Activated CD8-positive, alpha-beta T cell treated with anti-CD3 and anti-CD28 coated beads for 36 hours (primary cell): Measurements from ENCODE around the gene ENDOU. TPM values are rescaled to one million over a fixed set of nuclear protein-coding genes. Genes with fewer than 3 reads are reported as not detected.

Experiments used
- ATAC-seq: fragments of 200-7000 bp; cut with Tn5 transposase; one replicate; pipeline ENCODE4 v1.10.0; 2021; ENCODE audit warnings: mild to moderate bottlenecking, moderate library complexity
- CTCF ChIA-PET: fragments of 350-600 bp; sonication (Branson Sonifier 250); formaldehyde crosslinking; loops from one replicate; lab custom pipeline; 2021; ENCODE audit warnings: antibody characterized with exemption; lab: Charles Lee
- POLR2A ChIA-PET: fragments of 350-600 bp; sonication (Branson Sonifier 250); formaldehyde crosslinking; loops from one replicate; lab custom pipeline; 2021; ENCODE audit warnings: antibody characterized with exemption; lab: Charles Lee
- DNase-seq: peaks from one replicate; pipeline ENCODE4 v3.0.0-alpha.2; 2020
- H3K27ac Mint-ChIP-seq: one replicate; pipeline ENCODE4 v1.8.0; 2021; ENCODE audit warnings: mild to moderate bottlenecking, mixed read lengths
- H3K27me3 Mint-ChIP-seq: one replicate; pipeline ENCODE4 v1.8.0; 2021; ENCODE audit warnings: mixed read lengths
- H3K36me3 Mint-ChIP-seq: one replicate; pipeline ENCODE4 v1.8.0; 2021; ENCODE audit warnings: low read depth, mixed read lengths
- H3K4me1 Mint-ChIP-seq: one replicate; pipeline ENCODE4 v1.8.0; 2021; ENCODE audit warnings: low read depth, mixed read lengths
- H3K4me3 Mint-ChIP-seq: one replicate; pipeline ENCODE4 v1.8.0; 2021; ENCODE audit warnings: mild to moderate bottlenecking, moderate library complexity, mixed read lengths
- H3K9me3 Mint-ChIP-seq: one replicate; pipeline ENCODE4 v1.8.0; 2021; ENCODE audit warnings: mixed read lengths
- intact Hi-C: fragments of 100-400 bp; cut with micrococcal nuclease; formaldehyde crosslinking; loops from one replicate; pipeline ENCODE4 v1.10.0; 2022
- total RNA-seq, 2 experiments: library from RNA; stranded (reverse); gene quantifications; one replicate each; pipeline ENCODE4 v1.2.3, GENCODE V29; 2021
- TF ChIP-seq, protein P1 (sequence below): fragments of 200-600 bp; IDR thresholded peaks from one replicate; pipeline ENCODE4 v1.8.0; 2022; ENCODE audit warnings: antibody characterized with exemption, mild to moderate bottlenecking

ENDOU gene
- total RNA-seq, 2 experiments from 2014 or later = not detected

DNA sequence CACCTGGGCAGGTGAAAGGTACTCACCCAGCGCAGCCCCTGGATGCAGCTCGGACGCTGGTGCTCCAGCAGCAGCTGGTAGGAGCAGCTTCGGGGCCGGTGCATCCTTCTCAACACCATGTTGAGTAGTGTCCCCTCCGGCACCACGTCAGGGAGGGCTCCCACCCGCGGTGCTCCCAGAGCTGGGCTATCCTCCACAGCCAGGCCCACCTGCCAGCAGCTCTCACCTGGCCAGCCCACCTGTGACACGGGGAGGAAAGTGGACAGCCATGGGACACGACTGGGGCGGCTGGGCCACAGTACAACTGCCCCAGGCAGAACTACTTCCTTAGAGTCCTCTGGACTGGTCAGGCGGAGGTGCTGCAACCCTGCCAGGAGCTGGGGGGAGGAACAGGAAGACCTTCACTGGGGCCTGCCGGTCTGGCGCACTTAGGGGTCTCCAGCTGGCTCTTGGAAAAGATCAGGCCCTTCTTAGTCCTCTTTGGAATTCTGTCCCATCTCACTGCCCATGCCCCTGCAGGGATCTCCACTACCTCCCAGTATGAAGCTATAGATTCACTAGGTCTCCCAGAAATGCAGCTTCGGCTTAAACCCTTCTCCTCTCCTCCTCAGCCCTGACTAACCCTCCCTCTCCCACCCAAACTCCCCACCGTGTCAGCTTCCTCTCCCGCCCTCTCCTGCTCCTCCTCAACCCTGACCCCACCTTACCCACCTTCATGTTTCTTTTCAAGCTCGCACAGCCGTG, 32.7 kb upstream of the ENDOU start:
- DNase-seq = no peak
- intact Hi-C loops = no loop called here
- H3K4me1 Mint-ChIP-seq = peaks cover 30% of the 10 kb centered on the region
- POLR2A ChIA-PET = interaction anchor here (1.1 to 2.2 kb wide), 8 partner anchors 11 to 117 kb away, joined by 3 to 6 read pairs (median 4); no protein-coding TSS in a partner anchor
- CTCF ChIA-PET = interaction anchor here (0.8 to 14.5 kb wide), 16 partner anchors 9 to 612 kb away, joined by 3 to 355 read pairs (median 4); partner anchors contain the start of gene SLC48A1
- TF ChIP-seq, protein P1, sequence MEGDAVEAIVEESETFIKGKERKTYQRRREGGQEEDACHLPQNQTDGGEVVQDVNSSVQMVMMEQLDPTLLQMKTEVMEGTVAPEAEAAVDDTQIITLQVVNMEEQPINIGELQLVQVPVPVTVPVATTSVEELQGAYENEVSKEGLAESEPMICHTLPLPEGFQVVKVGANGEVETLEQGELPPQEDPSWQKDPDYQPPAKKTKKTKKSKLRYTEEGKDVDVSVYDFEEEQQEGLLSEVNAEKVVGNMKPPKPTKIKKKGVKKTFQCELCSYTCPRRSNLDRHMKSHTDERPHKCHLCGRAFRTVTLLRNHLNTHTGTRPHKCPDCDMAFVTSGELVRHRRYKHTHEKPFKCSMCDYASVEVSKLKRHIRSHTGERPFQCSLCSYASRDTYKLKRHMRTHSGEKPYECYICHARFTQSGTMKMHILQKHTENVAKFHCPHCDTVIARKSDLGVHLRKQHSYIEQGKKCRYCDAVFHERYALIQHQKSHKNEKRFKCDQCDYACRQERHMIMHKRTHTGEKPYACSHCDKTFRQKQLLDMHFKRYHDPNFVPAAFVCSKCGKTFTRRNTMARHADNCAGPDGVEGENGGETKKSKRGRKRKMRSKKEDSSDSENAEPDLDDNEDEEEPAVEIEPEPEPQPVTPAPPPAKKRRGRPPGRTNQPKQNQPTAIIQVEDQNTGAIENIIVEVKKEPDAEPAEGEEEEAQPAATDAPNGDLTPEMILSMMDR = no peak
- no peak overlapping the region for H3K27ac Mint-ChIP-seq
- peak overlapping the region; percentile 34 for H3K4me3 Mint-ChIP-seq
- no peaks in the 10 kb centered on the region for H3K9me3 Mint-ChIP-seq
- H3K27me3 Mint-ChIP-seq = no peaks in the 10 kb centered on the region
- no peaks in the 10 kb centered on the region for H3K36me3 Mint-ChIP-seq
- ATAC-seq = no peak

DNA sequence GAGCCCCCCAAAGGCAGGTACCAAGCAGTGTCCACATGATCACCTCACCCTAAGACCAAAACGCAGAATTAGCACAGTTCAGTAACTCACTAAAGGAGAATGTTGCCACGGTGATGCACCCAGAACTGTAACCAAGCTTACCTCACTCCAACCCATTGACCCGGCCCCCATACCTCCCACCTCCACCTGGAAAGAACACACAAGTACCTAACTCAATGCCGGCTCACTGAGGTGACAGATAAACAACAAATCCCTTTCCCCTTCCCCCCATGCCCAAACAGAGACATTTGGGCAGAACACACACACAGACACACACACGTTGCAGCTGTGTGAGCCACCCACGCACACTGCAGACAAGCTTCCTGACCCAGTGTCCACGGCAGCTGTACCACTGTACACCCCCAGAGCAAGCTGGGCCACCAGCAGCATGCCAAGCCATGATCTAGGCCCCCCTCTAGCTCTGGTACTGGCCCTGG, 32.1 kb upstream of the ENDOU start:
- ChIA-PET CTCF (interaction anchor here (0.8 to 14.5 kb wide), 13 partner anchors 11 to 183 kb away, joined by 3 to 355 read pairs (median 4); partner anchors contain the start of gene SLC48A1), POLR2A (interaction anchor here (1.1 to 2.2 kb wide), 6 partner anchors 10 to 62 kb away, joined by 3 to 6 read pairs (median 4); no protein-coding TSS in a partner anchor)
- H3K4me1 Mint-ChIP-seq = peaks cover 30% of the 10 kb centered on the region
- TF ChIP-seq, protein P1 = no peak
- no peak overlapping the region for H3K27ac Mint-ChIP-seq
- ATAC-seq (no peak), DNase-seq (no peak)
- H3K9me3 Mint-ChIP-seq = no peaks in the 10 kb centered on the region
- no peak overlapping the region for H3K4me3 Mint-ChIP-seq
- no peaks in the 10 kb centered on the region for H3K36me3 Mint-ChIP-seq
- intact Hi-C loops = no loop called here
- no peaks in the 10 kb centered on the region for H3K27me3 Mint-ChIP-seq

DNA sequence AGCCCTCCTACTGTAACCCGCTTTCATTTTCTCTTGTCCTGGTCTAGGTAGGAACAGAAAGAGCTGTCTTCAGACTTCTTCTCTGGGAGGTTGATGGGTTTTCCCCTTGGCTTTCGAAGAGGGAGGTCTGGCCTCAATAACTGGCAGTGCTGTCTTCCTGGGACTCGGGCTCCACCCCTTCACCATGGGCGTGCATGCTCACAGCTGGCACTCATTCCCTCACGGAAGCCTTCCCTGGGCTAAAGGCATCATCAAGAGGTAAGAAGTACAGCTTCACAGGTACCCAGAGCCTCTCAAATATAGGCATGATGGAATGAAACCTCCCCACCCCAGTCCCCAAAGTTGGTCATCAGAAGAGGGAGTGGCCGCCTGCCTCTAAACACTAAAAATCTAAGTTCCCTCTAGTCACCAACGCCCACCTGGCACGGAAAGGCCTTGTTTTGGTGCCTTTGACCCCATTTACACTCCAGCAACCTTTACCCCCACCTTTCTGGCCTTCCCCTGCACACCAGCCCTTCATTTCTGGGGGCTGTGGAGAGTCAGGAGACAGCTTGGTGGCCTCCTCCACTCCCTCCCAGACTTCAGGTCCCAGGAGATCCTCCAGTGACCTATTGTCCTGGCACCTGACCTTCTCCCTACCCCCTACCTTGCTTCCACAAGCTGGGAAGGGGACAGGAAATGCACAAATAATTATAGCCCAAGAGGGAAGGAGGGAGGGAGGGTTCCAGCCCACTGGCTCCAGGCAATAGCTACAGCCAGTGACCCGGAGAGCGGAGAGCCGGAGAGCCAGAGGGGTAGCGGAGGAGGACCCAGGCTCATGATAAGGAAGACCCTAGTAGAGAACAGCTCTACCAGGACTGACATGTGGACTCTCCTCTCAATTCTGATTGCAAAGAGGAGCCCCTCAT, 30.6 kb upstream of the ENDOU start:
- Mint-ChIP-seq H3K27me3 (no peaks in the 10 kb centered on the region), H3K4me1 (peaks cover 30% of the 10 kb centered on the region), H3K9me3 (no peaks in the 10 kb centered on the region), H3K4me3 (peak overlapping the region; percentile 1), H3K27ac (peak overlapping the region; percentile 62), H3K36me3 (no peaks in the 10 kb centered on the region)
- TF ChIP-seq, protein P1 = no peak
- ATAC-seq (peak; percentile 57), DNase-seq (peak; percentile 80)
- intact Hi-C loops = no loop called here
- CTCF ChIA-PET = interaction anchor here (0.9 to 14.5 kb wide), 11 partner anchors 12 to 406 kb away, joined by 3 to 355 read pairs (median 7); partner anchors contain the start of gene SLC48A1
- POLR2A ChIA-PET = interaction anchor here (0.6 to 2.2 kb wide), 8 partner anchors 11 to 205 kb away, joined by 3 to 6 read pairs (median 4); partner anchors contain the start of gene ENDOU

- Mint-ChIP-seq H3K4me1 (peaks cover 30% of the 10 kb centered on the region), H3K27me3 (no peaks in the 10 kb centered on the region), H3K4me3 (no peak overlapping the region), H3K36me3 (no peaks in the 10 kb centered on the region), H3K27ac (no peak overlapping the region), H3K9me3 (no peaks in the 10 kb centered on the region)
- ATAC-seq (no peak), DNase-seq (no peak)
- TF ChIP-seq, protein P1 = no peak
- ChIA-PET CTCF (interaction anchor here (0.9 to 14.5 kb wide), 9 partner anchors 13 to 407 kb away, joined by 3 to 355 read pairs (median 10); partner anchors contain the start of gene SLC48A1), POLR2A (interaction anchor here (1.2 to 2.2 kb wide), 4 partner anchors 12 to 33 kb away, joined by 3 to 6 read pairs (median 4); partner anchors contain the start of gene ENDOU)
- intact Hi-C loops = no loop called here
Observed at GRCh38 chr12:47754881-47755280, 29.6 kb upstream of the ENDOU start.
